GM12874 (cell line): ENCODE results near the gene RECK.

ENCODE experiments used
- TF ChIP-seq, protein P1 (sequence below): IDR thresholded peaks from 2 replicates; pipeline ENCODE4 v1.5.1; 2011; ENCODE audit warnings: low read depth, mild to moderate bottlenecking, control low read depth, low read length, moderate library complexity; ENCODE audit not compliant: insufficient read depth

The RECK gene

DNA sequence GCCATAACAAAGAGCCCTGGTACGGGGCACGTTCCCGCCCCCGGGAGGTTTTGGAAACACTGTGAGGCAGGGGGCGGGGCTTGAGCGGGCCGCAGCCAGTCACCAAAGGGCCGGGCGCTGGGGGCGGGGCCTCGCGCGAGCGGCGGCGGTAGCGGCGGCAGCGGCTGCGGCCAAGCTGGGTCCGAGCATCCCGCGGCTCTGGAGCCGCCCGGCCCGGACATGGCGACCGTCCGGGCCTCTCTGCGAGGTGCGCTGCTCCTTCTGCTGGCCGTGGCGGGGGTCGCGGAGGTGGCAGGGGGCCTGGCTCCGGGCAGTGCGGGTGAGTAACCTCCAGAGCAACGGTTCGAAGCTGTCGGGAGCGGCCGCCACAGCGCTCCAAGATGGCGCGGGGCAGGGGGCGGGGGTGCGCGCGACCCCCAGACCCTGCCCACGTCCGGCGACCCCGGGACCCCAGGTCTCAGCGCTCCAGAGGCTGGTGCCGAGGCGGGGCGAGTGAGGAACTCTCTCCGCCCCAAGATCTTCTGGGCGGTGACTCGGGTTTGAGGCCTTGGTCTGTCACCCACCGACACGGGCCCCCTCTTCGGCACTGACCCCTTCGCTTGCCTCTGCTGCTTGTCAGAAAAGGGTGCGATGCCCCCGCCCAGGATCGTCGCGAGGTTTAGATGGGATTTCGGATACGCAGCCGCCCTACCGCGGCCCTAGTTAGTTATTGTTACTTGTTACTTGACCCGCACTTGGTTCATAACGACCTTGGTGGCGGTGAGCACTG is at the start of gene RECK:
Gene RECK, plus strand, starts transcription at position 134 of the 769 bp plus-strand sequence. Its CDS starts 86 bp downstream, at position 220.
- TF ChIP-seq, protein P1, sequence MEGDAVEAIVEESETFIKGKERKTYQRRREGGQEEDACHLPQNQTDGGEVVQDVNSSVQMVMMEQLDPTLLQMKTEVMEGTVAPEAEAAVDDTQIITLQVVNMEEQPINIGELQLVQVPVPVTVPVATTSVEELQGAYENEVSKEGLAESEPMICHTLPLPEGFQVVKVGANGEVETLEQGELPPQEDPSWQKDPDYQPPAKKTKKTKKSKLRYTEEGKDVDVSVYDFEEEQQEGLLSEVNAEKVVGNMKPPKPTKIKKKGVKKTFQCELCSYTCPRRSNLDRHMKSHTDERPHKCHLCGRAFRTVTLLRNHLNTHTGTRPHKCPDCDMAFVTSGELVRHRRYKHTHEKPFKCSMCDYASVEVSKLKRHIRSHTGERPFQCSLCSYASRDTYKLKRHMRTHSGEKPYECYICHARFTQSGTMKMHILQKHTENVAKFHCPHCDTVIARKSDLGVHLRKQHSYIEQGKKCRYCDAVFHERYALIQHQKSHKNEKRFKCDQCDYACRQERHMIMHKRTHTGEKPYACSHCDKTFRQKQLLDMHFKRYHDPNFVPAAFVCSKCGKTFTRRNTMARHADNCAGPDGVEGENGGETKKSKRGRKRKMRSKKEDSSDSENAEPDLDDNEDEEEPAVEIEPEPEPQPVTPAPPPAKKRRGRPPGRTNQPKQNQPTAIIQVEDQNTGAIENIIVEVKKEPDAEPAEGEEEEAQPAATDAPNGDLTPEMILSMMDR, result no peak

GRCh38 chr9:35990155-35990554 is 46.6 kb upstream of the RECK start:
- TF ChIP-seq, protein P1, result no peak

DNA sequence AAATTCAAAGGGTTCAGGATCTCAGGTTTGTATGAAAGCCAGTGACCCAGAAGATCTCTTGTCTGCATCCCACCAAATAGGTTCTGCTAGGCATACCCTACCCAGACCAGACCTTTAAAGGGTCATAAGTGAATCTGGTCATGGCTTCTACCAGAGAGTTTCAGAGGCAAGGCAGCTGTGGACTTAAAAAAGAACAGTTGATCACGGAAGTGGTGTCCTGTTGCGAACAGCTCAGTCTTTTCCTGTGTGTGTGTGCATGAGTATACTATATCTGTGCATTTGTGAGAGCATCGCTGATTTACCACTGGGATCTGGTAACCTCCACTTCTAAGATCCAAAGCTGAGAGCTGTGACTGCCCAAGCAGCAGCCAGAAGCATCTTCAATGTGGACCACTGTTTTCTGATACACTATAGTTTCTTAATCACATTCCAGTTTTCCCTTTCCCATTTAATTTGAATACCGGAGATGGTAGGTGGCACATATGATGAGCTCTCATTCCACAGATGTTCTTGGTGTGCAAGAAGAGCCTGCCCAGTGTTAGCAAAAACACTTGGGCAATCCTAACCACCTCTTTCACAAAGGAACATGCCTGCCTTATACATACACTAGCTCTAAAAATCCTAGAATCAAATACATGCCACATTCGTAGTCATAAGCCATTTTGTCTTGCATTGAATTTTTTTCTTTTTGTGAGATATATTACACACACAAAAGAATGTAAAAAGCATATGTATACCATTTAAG is 42.6 kb upstream of the RECK start:
- TF ChIP-seq, protein P1, result no peak

- TF ChIP-seq, protein P1, result no peak
Measured at GRCh38 chr9:35994959-35995358, 41.8 kb upstream of the RECK start.

- TF ChIP-seq, protein P1, result no peak
Measured at GRCh38 chr9:35996358-35996970, 40.2 kb upstream of the RECK start.

- TF ChIP-seq, protein P1, result no peak
Measured at GRCh38 chr9:35998333-35998732, 38.4 kb upstream of the RECK start.

DNA sequence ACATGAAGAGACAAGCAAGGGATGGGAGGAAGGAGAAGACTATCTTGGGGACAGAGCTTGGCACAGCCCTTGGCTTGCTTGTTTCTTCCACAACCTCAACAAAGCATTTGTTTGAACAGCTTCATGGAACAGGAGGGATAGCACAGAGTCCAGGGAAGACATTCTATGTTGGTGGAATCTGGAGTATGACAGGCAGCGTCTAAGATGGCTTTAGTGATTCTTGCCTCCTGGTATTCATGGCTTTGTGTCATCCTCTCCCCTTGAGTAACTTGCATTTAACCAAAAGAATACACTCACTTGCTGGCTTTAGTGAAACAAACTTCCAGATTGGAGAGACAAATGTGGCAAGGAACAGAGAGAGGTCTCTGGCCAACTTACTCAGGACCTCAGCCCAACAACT is 30.8 kb upstream of the RECK start:
- TF ChIP-seq, protein P1, result no peak
